ENCODE results near the gene ELAVL2.

ELAVL2 gene

GRCh38 chr9:23821375-23822181 is 4.5 kb downstream of the ELAVL2 start:
- peak; percentile 23 for DNase-seq

- peak; percentile 24 for DNase-seq
Observed at GRCh38 chr9:23820451-23821374, 5.3 kb downstream of the ELAVL2 start.

- no peak for DNase-seq
Observed at GRCh38 chr9:23819403-23819802, 6.6 kb downstream of the ELAVL2 start.

GRCh38 chr9:23814243-23814642 is 11.8 kb downstream of the ELAVL2 start:
- no peak for DNase-seq

GRCh38 chr9:23812673-23813072 is 13.4 kb downstream of the ELAVL2 start:
- DNase-seq = peak; percentile 21

GRCh38 chr9:23811633-23812032 is 14.4 kb downstream of the ELAVL2 start:
- DNase-seq = no peak

GRCh38 chr9:23803216-23803615 is 22.8 kb downstream of the ELAVL2 start:
- no peak for DNase-seq

GRCh38 chr9:23801523-23801922 is 24.5 kb downstream of the ELAVL2 start:
- DNase-seq = no peak

GRCh38 chr9:23799521-23799920 is 26.5 kb downstream of the ELAVL2 start:
- no peak for DNase-seq

- no peak for DNase-seq
Observed at GRCh38 chr9:23798325-23798724, 27.7 kb downstream of the ELAVL2 start.

- no peak for DNase-seq
Observed at GRCh38 chr9:23796209-23796608, 29.8 kb downstream of the ELAVL2 start.

- no peak for DNase-seq
Observed at GRCh38 chr9:23790351-23791260, 35.4 kb downstream of the ELAVL2 start.

- no peak for DNase-seq
Observed at GRCh38 chr9:23789529-23790254, 36.3 kb downstream of the ELAVL2 start.

- DNase-seq = no peak
Observed at GRCh38 chr9:23784962-23785361, 41.1 kb downstream of the ELAVL2 start.

- no peak for DNase-seq
Observed at GRCh38 chr9:23783509-23783908, 42.5 kb downstream of the ELAVL2 start.

GRCh38 chr9:23779220-23779619 is 46.8 kb downstream of the ELAVL2 start:
- no peak for DNase-seq

- DNase-seq = no peak
Observed at GRCh38 chr9:23777328-23777727, 48.7 kb downstream of the ELAVL2 start.

GRCh38 chr9:23775549-23775948 is 50.5 kb downstream of the ELAVL2 start:
- no peak for DNase-seq

- no peak for DNase-seq
Observed at GRCh38 chr9:23774266-23774665, 51.8 kb downstream of the ELAVL2 start.

- no peak for DNase-seq
Observed at GRCh38 chr9:23772385-23772783, 53.7 kb downstream of the ELAVL2 start.

- DNase-seq = no peak
Observed at GRCh38 chr9:23771746-23772384, 54.2 kb downstream of the ELAVL2 start.
